Osteoblast (primary cell): Measurements from ENCODE around the gene TNS3. TPM values are rescaled to one million over a fixed set of nuclear protein-coding genes. Genes with fewer than 3 reads are reported as not detected.

Experiments
- DNase-seq: peaks from one replicate; pipeline ENCODE4 v3.0.0; 2011; ENCODE audit warnings: low spot score, mixed read lengths; ENCODE audit not compliant: insufficient read length; ENCODE audit errors: missing footprints
- H2AFZ ChIP-seq: 2 replicates; pipeline ENCODE4 v1.6.0; 2011; ENCODE audit warnings: mild to moderate bottlenecking, low read length
- H3K27ac ChIP-seq: 2 replicates; pipeline ENCODE4 v1.5.1; 2011; ENCODE audit warnings: mild to moderate bottlenecking, low read depth, low read length, moderate library complexity
- H3K27me3 ChIP-seq: 2 replicates; pipeline ENCODE4 v1.6.0; 2012; ENCODE audit warnings: mild to moderate bottlenecking, control low read depth, inconsistent platforms, low read length, moderate library complexity; ENCODE audit not compliant: insufficient read depth
- H3K36me3 ChIP-seq: 2 replicates; pipeline ENCODE4 v1.5.1; 2011; ENCODE audit warnings: mild to moderate bottlenecking, low read length, control low read depth, moderate library complexity; ENCODE audit not compliant: insufficient read depth
- H3K4me1 ChIP-seq: 2 replicates; pipeline ENCODE4 v1.5.1; 2011; ENCODE audit warnings: mild to moderate bottlenecking, low read length, control low read depth, moderate library complexity; ENCODE audit not compliant: insufficient read depth
- H3K4me2 ChIP-seq: 2 replicates; pipeline ENCODE4 v1.6.0; 2011; ENCODE audit warnings: mild to moderate bottlenecking, low read length; ENCODE audit not compliant: insufficient read depth
- H3K4me3 ChIP-seq: fragments of 200-600 bp; sonication (generic); 3 replicates; pipeline ENCODE4 v1.5.1; 2012; ENCODE audit warnings: mild to moderate bottlenecking, low read length, inconsistent platforms; ENCODE audit not compliant: insufficient read depth
- H3K79me2 ChIP-seq: 2 replicates; pipeline ENCODE4 v1.6.0; 2012; ENCODE audit warnings: mild to moderate bottlenecking, low read length, control low read depth, inconsistent platforms; ENCODE audit not compliant: insufficient read depth
- H3K9me3 ChIP-seq: 2 replicates; pipeline ENCODE4 v1.5.1; 2011; ENCODE audit warnings: low read depth, low read length, control low read depth
- H4K20me1 ChIP-seq: 2 replicates; pipeline ENCODE4 v1.6.0; 2012; ENCODE audit warnings: mild to moderate bottlenecking, low read length, control low read depth; ENCODE audit not compliant: insufficient read depth
- CTCF ChIP-seq: IDR thresholded peaks from 2 replicates; pipeline ENCODE4 v1.5.1; 2011; ENCODE audit warnings: mild to moderate bottlenecking, low read depth, low read length, moderate library complexity; ENCODE audit errors: extremely low read depth
- total RNA-seq: library from RNA; depleted of rRNA; stranded (reverse); fragments of >200 nt; gene quantifications from 2 replicates; pipeline ENCODE4 v1.2.3, GENCODE V29; 2012

The TNS3 gene
- total RNA-seq, 1 donor = 67.3 TPM

DNA sequence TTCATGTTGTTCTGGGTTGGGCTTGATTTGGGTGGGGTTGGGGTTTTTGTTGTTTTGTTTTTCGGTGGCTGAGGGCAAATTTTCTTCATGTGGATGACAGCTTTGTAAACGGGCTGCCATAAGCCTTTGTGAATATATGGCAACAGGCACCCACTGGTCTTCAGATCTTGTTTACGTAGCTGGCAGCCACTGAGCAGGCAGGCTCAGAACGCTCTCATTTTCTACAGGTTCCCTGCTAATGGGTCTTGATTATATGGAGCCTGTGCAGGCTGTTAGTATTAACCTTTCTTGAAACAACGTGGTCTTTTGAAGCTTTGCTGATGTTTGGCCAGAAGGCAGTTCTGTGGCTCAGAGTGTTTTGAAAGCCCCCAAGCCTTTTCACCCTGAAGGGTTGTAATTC is 199.7 kb downstream of the TNS3 start:
- Histone ChIP-seq H3K36me3 (peaks cover 27% of the 10 kb centered on the region), H3K27me3 (no peaks in the 10 kb centered on the region), H2AFZ (no peak overlapping the region), H3K27ac (no peak overlapping the region), H3K4me2 (no peak overlapping the region), H3K4me3 (no peak overlapping the region), H4K20me1 (peaks cover 97% of the 10 kb centered on the region), H3K4me1 (peaks cover 18% of the 10 kb centered on the region), H3K9me3 (no peaks in the 10 kb centered on the region), H3K79me2 (no peaks in the 10 kb centered on the region)
- TF ChIP-seq CTCF = no peak
- DNase-seq = no peak

- peaks cover 25% of the 10 kb centered on the region for H3K36me3 ChIP-seq
- no peak for DNase-seq
- H4K20me1 ChIP-seq = peaks cover 96% of the 10 kb centered on the region
- peaks cover 18% of the 10 kb centered on the region for H3K4me1 ChIP-seq
- no peak overlapping the region for H3K4me3 ChIP-seq
- H3K79me2 ChIP-seq = no peaks in the 10 kb centered on the region
- no peak overlapping the region for H2AFZ ChIP-seq
- no peaks in the 10 kb centered on the region for H3K27me3 ChIP-seq
- H3K4me2 ChIP-seq = no peak overlapping the region
- no peak overlapping the region for H3K27ac ChIP-seq
- TF ChIP-seq CTCF = no peak
- H3K9me3 ChIP-seq = no peaks in the 10 kb centered on the region
Observed at GRCh38 chr7:47381134-47381495, 200.8 kb downstream of the TNS3 start.

- H3K4me3 ChIP-seq = peak overlapping the region; percentile 49
Observed at GRCh38 chr7:47380325-47381133, 201.4 kb downstream of the TNS3 start.

More at GRCh38 chr7:47380325-47381133, 201.4 kb downstream of the TNS3 start:
- no peak for DNase-seq
- H2AFZ ChIP-seq = no peak overlapping the region
- H3K9me3 ChIP-seq = no peaks in the 10 kb centered on the region
- no peaks in the 10 kb centered on the region for H3K79me2 ChIP-seq
- H3K4me2 ChIP-seq = peak overlapping the region; percentile 60
- peaks cover 96% of the 10 kb centered on the region for H4K20me1 ChIP-seq
- peak overlapping the region; percentile 15 for H3K27ac ChIP-seq
- H3K4me1 ChIP-seq = peaks cover 24% of the 10 kb centered on the region
- peaks cover 25% of the 10 kb centered on the region for H3K36me3 ChIP-seq
- TF ChIP-seq CTCF = no peak
- H3K27me3 ChIP-seq = no peaks in the 10 kb centered on the region
